Heart left ventricle (tissue), 16 donors: ENCODE measurements around the gene PIP4K2A. TPM values are rescaled to one million over a fixed set of nuclear protein-coding genes. Genes with fewer than 3 reads are reported as not detected.

Experiments used
- ATAC-seq, 4 donors: fragments of 200-7000 bp; cut with Tn5 transposase; one replicate each; pipeline ENCODE4 v1.9.1; 2020 to 2022; ENCODE audit warnings: moderate library complexity in 4 of 4, mild to moderate bottlenecking in 3 of 4, moderate number of reproducible peaks in 1 of 4
- DNase-seq, 5 donors: peaks; one replicate each; pipeline ENCODE4 v3.0.0-alpha.2; 2020
- H3K27ac ChIP-seq, 12 donors: fragments of 200-600 bp; sonication (generic) in 4 of 12; one replicate each; pipeline versions ENCODE4 v1.5.0 to v1.8.0; 2016 to 2022; ENCODE audit warnings: mild to moderate bottlenecking in 2 of 12
- H3K27me3 ChIP-seq, 9 donors: fragments of 200-600 bp; sonication (generic) in 2 of 9; one replicate each; pipeline versions ENCODE4 v1.5.1 to v1.8.0; 2016 to 2022; ENCODE audit warnings: mild to moderate bottlenecking in 3 of 9
- H3K36me3 ChIP-seq, 9 donors: fragments of 200-600 bp; sonication (generic) in 2 of 9; one replicate each; pipeline versions ENCODE4 v1.5.0 to v1.8.0; 2018 to 2022; ENCODE audit warnings: mild to moderate bottlenecking in 2 of 9
- H3K4me1 ChIP-seq, 12 donors: fragments of 200-600 bp; sonication (generic) in 4 of 12; one replicate each; pipeline versions ENCODE4 v1.5.0 to v1.8.0; 2016 to 2022; ENCODE audit warnings: mild to moderate bottlenecking in 3 of 12
- H3K4me3 ChIP-seq, 12 donors: fragments of 200-600 bp; sonication (generic) in 4 of 12; one replicate each; pipeline versions ENCODE4 v1.5.0 to v1.8.0; 2017 to 2022; ENCODE audit warnings: mild to moderate bottlenecking in 9 of 12, moderate library complexity in 4 of 12
- H3K9me3 ChIP-seq, 12 donors: fragments of 200-600 bp; sonication (generic) in 4 of 12; one replicate each; pipeline versions ENCODE4 v1.5.0 to v1.8.0; 2016 to 2022; ENCODE audit warnings: mild to moderate bottlenecking in 1 of 12
- CTCF ChIP-seq, 12 donors: fragments of 200-600 bp; sonication (generic) in 4 of 12; IDR thresholded peaks; one replicate each; pipeline versions ENCODE4 v1.5.0 to v1.8.0; 2018 to 2022; ENCODE audit warnings: antibody characterized with exemption in 12 of 12, mild to moderate bottlenecking in 5 of 12
- POLR2A ChIP-seq, 2 donors: fragments of 450-650 bp; IDR thresholded peaks; one replicate each; pipeline ENCODE4 v1.6.1; 2017; ENCODE audit warnings: antibody characterized with exemption in 2 of 2, mild to moderate bottlenecking in 2 of 2, moderate library complexity in 2 of 2
- WGBS, 4 donors: extraction: QIAGEN DNeasy Blood & Tissue Kit in 2 of 4; methylation state at CpG; one replicate each; pipeline versions ENCODE4 v1.1.5 to v1.1.7; 2013 to 2018; 5-methylcytosine and 5-hydroxymethylcytosine counted together
- intact Hi-C, 10 donors: fragments of 100-400 bp; cut with DNase I; formaldehyde crosslinking; loops; one replicate each; pipeline versions ENCODE4 v1.11.1 to v1.14.2; 2022
- polyA plus RNA-seq, 2 donors: library from polyadenylated mRNA; stranded (reverse); fragments of 200-250 nt; gene quantifications; one replicate each; pipeline ENCODE4 v1.2.3, GENCODE V29; 2013
- total RNA-seq, 9 donors: library from RNA; depleted of rRNA in 2 of 9; stranded (reverse); fragments of >200 nt in 2 of 9; fragmentation: NEBNext Ultra II Directional in 3 of 9; extraction: Animal tissue kit (Norgen Biotek cat#: 25700) in 3 of 9; gene quantifications; one replicate each; pipeline versions ENCODE4 v1.1.0 to v1.2.4, GENCODE V29; 2016 to 2023
- donor health status: ischemic (EF 13 %, LVEDD 7.1; RV severe dilation, severe dysfunction).
- donor health status: healthy with polysubstance abuse.
- donor health status: DM: no; HTN: yes; CAD: no.
- donor health status: DM: no; HTN: no; CAD: no.
- donor health status: ischemic (EF 25% LVEDD 6.9; RV normal size, moderate dysfunction).
- donor health status: ischemic (EF 25% LVEDD 5.7; RV mildly dilated, moderate dysfunction).
- donor health status: healthy.
- donor health status: DM: yes; HTN: yes; CAD: no.
- donor health status: ischemic (EF 35%, LVEDD 5.7; RV mildly dilated, moderate dysfunction).
- donor health status: nonischemic (EF 11% LVEDD 7.7; RV severe dilation, severe dysfunction).
- donor health status: DM: yes; HTN: yes; CAD: no.
- donor health status: PGD.
- donor health status: ischemic (EF 29% LVEDD 5.4; RV normal size, mild dysfunction).
- donor health status: nonischemic (EF 23%, LVEDD 6.1; RV moderate dilation, normal function).

PIP4K2A gene
- total and polyA plus RNA-seq, 11 donors = 4.0 to 35.6 (median 12.5) TPM

DNA sequence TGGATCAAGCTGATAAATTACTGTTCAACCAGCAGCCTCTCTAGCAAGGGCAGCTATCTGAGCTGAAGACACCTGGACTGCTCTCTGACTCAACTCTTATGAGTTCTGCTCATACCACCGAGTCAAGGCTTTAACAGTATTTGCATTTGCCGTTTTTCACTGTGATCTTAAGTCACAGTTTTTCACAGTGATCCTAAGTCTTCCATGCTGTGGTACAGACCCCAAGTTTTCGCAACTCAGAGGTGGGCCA lies 31.3 kb downstream of the PIP4K2A start:
- H3K4me1 ChIP-seq = peaks cover 0 to 86% (median 24%) of the 10 kb centered on the region in 12 donors
- intact Hi-C loops = no loop called here
- no peaks in the 10 kb centered on the region for H3K9me3 ChIP-seq
- DNase-seq = no peak
- WGBS, 4 donors = 89 to 94% (median 91%) methylated on average over 3 of the region's 3 CpGs
- TF ChIP-seq POLR2A (IDR thresholded peaks at IDR 0.05) (no peak), CTCF (IDR thresholded peaks at IDR 0.05) (no peak)
- H3K36me3 ChIP-seq = no peaks in the 10 kb centered on the region
- H3K27me3 ChIP-seq = no peaks in the 10 kb centered on the region
- no peak overlapping the region for H3K4me3 ChIP-seq
- H3K27ac ChIP-seq = peak overlapping the region in 1 of 12 donors; percentile 81
- ATAC-seq = no peak

GRCh38 chr10:22682237-22683139 lies 31.9 kb downstream of the PIP4K2A start:
- peak in 2 of 4 donors; percentile 6 to 31 for ATAC-seq

GRCh38 chr10:22681783-22682183 lies 32.6 kb downstream of the PIP4K2A start:
- H3K27ac ChIP-seq = peak overlapping the region in 3 of 12 donors; percentile 2 to 81 (median 6)
- DNase-seq (no peak), ATAC-seq (peak in 3 of 4 donors; percentile 36 to 73 (median 48))
- H3K4me3 ChIP-seq = no peak overlapping the region
- 65 to 78% (median 69%) methylated on average over 4 of the region's 4 CpGs for WGBS, 4 donors
- H3K9me3 ChIP-seq = no peaks in the 10 kb centered on the region
- H3K36me3 ChIP-seq = no peaks in the 10 kb centered on the region
- H3K27me3 ChIP-seq = no peaks in the 10 kb centered on the region
- TF ChIP-seq CTCF (IDR thresholded peaks at IDR 0.05) (no peak), POLR2A (IDR thresholded peaks at IDR 0.05) (no peak)
- H3K4me1 ChIP-seq = peaks cover 0 to 92% (median 24%) of the 10 kb centered on the region in 12 donors
- intact Hi-C loops = no loop called here

More at GRCh38 chr10:22682237-22683139, 31.9 kb downstream of the PIP4K2A start:
- Histone ChIP-seq H3K4me1 (peaks cover 0 to 91% (median 24%) of the 10 kb centered on the region in 12 donors), H3K4me3 (no peak overlapping the region), H3K36me3 (no peaks in the 10 kb centered on the region), H3K27me3 (no peaks in the 10 kb centered on the region), H3K9me3 (no peaks in the 10 kb centered on the region), H3K27ac (peak overlapping the region in 2 of 12 donors; percentile 6 to 81)
- intact Hi-C loops = no loop called here
- TF ChIP-seq POLR2A (IDR thresholded peaks at IDR 0.05) = no peak
- TF ChIP-seq CTCF (IDR thresholded peaks at IDR 0.05) = no peak
- WGBS, 4 donors = 84 to 86% (median 85%) methylated on average over 6 of the region's 6 CpGs
- DNase-seq = no peak

DNA sequence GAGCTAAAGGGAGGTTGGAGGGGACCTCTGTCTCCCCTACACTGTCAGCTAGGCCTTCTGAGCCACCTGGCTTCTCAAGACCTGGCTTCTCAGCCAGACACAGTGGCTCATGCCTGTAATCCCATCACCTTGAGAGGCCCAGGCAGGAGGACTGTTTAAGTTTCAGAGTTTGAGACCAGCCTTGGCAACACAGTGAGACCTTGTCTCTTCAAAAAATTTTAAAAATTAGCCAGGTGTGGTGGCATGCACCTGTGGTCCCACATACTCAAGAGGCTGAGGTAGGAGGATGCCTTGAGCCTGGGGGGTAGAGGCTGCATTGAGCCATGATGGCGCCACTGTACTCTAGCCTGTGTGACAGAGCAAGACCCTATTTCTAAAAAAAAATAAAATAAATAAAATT lies 33.1 kb downstream of the PIP4K2A start:
- WGBS, 4 donors = 95 to 100% (median 100%) methylated on average over 1 of the region's 1 CpG
- no peaks in the 10 kb centered on the region for H3K9me3 ChIP-seq
- intact Hi-C loops = no loop called here

More for the DNA sequence above, 33.1 kb downstream of the PIP4K2A start:
- H3K27me3 ChIP-seq = no peaks in the 10 kb centered on the region
- TF ChIP-seq CTCF (IDR thresholded peaks at IDR 0.05) (no peak), POLR2A (IDR thresholded peaks at IDR 0.05) (no peak)
- ATAC-seq (no peak), DNase-seq (no peak)
- no peak overlapping the region for H3K4me3 ChIP-seq
- H3K36me3 ChIP-seq = no peaks in the 10 kb centered on the region
- peak overlapping the region in 1 of 12 donors; percentile 81 for H3K27ac ChIP-seq
- H3K4me1 ChIP-seq = peaks cover 0 to 92% (median 21%) of the 10 kb centered on the region in 12 donors
